RWPE1 (cell line): ENCODE results near the gene GJA8.
"Not testable (repeated sequence)": the region's sequence is repeated elsewhere in the genome, so short reads cannot be mapped to it uniquely, and the experiment has no call there.

Experiments
- CTCF ChIA-PET: fragments of 350-600 bp; sonication (Branson Sonifier 250); formaldehyde crosslinking; extraction: SDS; loops from one replicate; lab custom pipeline; 2021; lab: Yijun Ruan, JAX
- POLR2A ChIA-PET: fragments of 400-600 bp; formaldehyde crosslinking; extraction: SDS; loops from one replicate; lab custom pipeline; 2020; ENCODE audit warnings: antibody characterized with exemption; ENCODE audit not compliant: low non-redundant PET; lab: Yijun Ruan, JAX
- DNase-seq: peaks from one replicate; pipeline ENCODE4 v3.0.0; 2012; ENCODE audit warnings: low spot score
- H3K27ac ChIP-seq: fragments of 450-650 bp; 2 replicates; pipeline ENCODE4 v1.5.1; 2017
- CTCF ChIP-seq: fragments of 450-650 bp; conservative IDR thresholded peaks from 2 replicates; pipeline ENCODE4 v1.5.1; 2017; ENCODE audit warnings: low read depth, mild to moderate bottlenecking

Gene GJA8

GRCh38 chr1:147902253-147902845 is at the start of gene GJA8:
Gene GJA8 (plus strand): TSS chr1:147902795. CDS start chr1:147907956, 5,161 bp downstream.
- ChIA-PET CTCF (interaction anchor here (0.6 to 1.5 kb wide), 3 partner anchors 10 to 628 kb away, joined by 3 to 8 read pairs (median 3); no protein-coding TSS in a partner anchor), POLR2A (no interaction called here)
- TF ChIP-seq CTCF = no peak
- H3K27ac ChIP-seq = no peak within 1 kb of the TSS
- no peak for DNase-seq

GRCh38 chr1:147853391-147853790 is 49.2 kb upstream of the GJA8 start:
- ChIA-PET CTCF (interaction anchor here (0.7 kb wide), 1 partner anchor 13 kb away, joined by 3 read pairs; no protein-coding TSS in a partner anchor), POLR2A (no interaction called here)
- no peak for DNase-seq
- no peak overlapping the region for H3K27ac ChIP-seq
- TF ChIP-seq CTCF = no peak

- CTCF ChIA-PET = interaction anchor here (0.7 kb wide), 1 partner anchor 63 kb away, joined by 6 read pairs; no protein-coding TSS in a partner anchor
- H3K27ac ChIP-seq, DNase-seq, POLR2A ChIA-PET: not testable (repeated sequence)
Observed at GRCh38 chr1:147854989-147855388, 47.6 kb upstream of the GJA8 start.

- CTCF ChIA-PET, H3K27ac ChIP-seq, POLR2A ChIA-PET, DNase-seq: not testable (repeated sequence)
Observed at GRCh38 chr1:147855996-147856395, 46.6 kb upstream of the GJA8 start.

GRCh38 chr1:147867204-147867603 is 35.4 kb upstream of the GJA8 start:
- CTCF ChIA-PET, H3K27ac ChIP-seq, POLR2A ChIA-PET, DNase-seq: not testable (repeated sequence)

- DNase-seq = no peak
- H3K27ac ChIP-seq = no peak overlapping the region
- POLR2A ChIA-PET = no interaction called here
- CTCF ChIA-PET = interaction anchor here (0.7 kb wide), 1 partner anchor 212 kb away, joined by 3 read pairs; no protein-coding TSS in a partner anchor
- TF ChIP-seq CTCF = no peak
Observed at GRCh38 chr1:147878022-147878421, 24.6 kb upstream of the GJA8 start.

- POLR2A ChIA-PET = no interaction called here
- DNase-seq = no peak
- CTCF ChIA-PET = no interaction called here
- TF ChIP-seq CTCF = no peak
- no peak overlapping the region for H3K27ac ChIP-seq
Observed at GRCh38 chr1:147879911-147880310, 22.7 kb upstream of the GJA8 start.

GRCh38 chr1:147882535-147882934 is 20.1 kb upstream of the GJA8 start:
- ChIA-PET CTCF (interaction anchor here (1.1 kb wide), 1 partner anchor 10 kb away, joined by 5 read pairs; no protein-coding TSS in a partner anchor), POLR2A (no interaction called here)
- DNase-seq = no peak
- H3K27ac ChIP-seq = no peak overlapping the region
- TF ChIP-seq CTCF = no peak
